Trophoblast cell (in vitro differentiated cells and primary cell): ENCODE measurements around the gene CEND1.

Experiments
- DNase-seq, 2 donors: peaks; one replicate each; pipeline ENCODE4 v3.0.0-alpha.2; 2016
- H2AFZ ChIP-seq: 2 replicates; pipeline ENCODE4 v1.6.1; 2013; ENCODE audit warnings: low read length, moderate library complexity, mild to moderate bottlenecking; ENCODE audit not compliant: insufficient read depth, poor library complexity
- H2AK5ac ChIP-seq: 2 replicates; pipeline ENCODE4 v1.6.1; 2013; ENCODE audit warnings: mild to moderate bottlenecking, low read length
- H2BK120ac ChIP-seq: 2 replicates; pipeline ENCODE4 v1.6.1; 2013; ENCODE audit warnings: low read length, mild to moderate bottlenecking, moderate library complexity; ENCODE audit not compliant: insufficient read depth, poor library complexity
- H2BK12ac ChIP-seq: 2 replicates; pipeline ENCODE4 v1.6.1; 2013; ENCODE audit warnings: mild to moderate bottlenecking, low read length, moderate library complexity
- H2BK5ac ChIP-seq: 2 replicates; pipeline ENCODE4 v1.6.1; 2013; ENCODE audit warnings: low read length, low read depth, moderate library complexity, mild to moderate bottlenecking; ENCODE audit not compliant: poor library complexity
- H3K14ac ChIP-seq: 2 replicates; pipeline ENCODE4 v1.6.1; 2013; ENCODE audit warnings: mild to moderate bottlenecking, low read length
- H3K18ac ChIP-seq: 2 replicates; pipeline ENCODE4 v1.6.1; 2013; ENCODE audit warnings: mild to moderate bottlenecking, low read length
- H3K23ac ChIP-seq: 2 replicates; pipeline ENCODE4 v1.6.1; 2013; ENCODE audit warnings: low read length
- H3K27ac ChIP-seq: 2 replicates; pipeline ENCODE4 v1.5.1; 2013; ENCODE audit warnings: low read depth, mild to moderate bottlenecking, inconsistent platforms, low read length, moderate library complexity
- H3K27me3 ChIP-seq: 2 replicates; pipeline ENCODE4 v1.6.1; 2013; ENCODE audit warnings: inconsistent platforms, mild to moderate bottlenecking, low read length, moderate library complexity; ENCODE audit not compliant: insufficient read depth
- H3K36me3 ChIP-seq, 2 experiments: 1 replicate in 1 of 2; 2 replicates in 1 of 2; pipeline ENCODE4 v1.6.1; 2013; ENCODE audit warnings: low read length in 2 of 2, mild to moderate bottlenecking in 2 of 2, moderate library complexity in 1 of 2; ENCODE audit not compliant: insufficient read depth in 2 of 2, control insufficient read depth in 1 of 2
- H3K4ac ChIP-seq: 2 replicates; pipeline ENCODE4 v1.6.1; 2013; ENCODE audit warnings: low read depth, mild to moderate bottlenecking, low read length, moderate library complexity
- H3K4me1 ChIP-seq, 2 experiments: 1 replicate in 1 of 2; 2 replicates in 1 of 2; pipeline ENCODE4 v1.6.1; 2013; ENCODE audit warnings: low read length in 2 of 2, mild to moderate bottlenecking in 2 of 2, moderate library complexity in 1 of 2; ENCODE audit not compliant: insufficient read depth in 2 of 2, control insufficient read depth in 1 of 2
- H3K4me2 ChIP-seq: 2 replicates; pipeline ENCODE4 v1.6.1; 2013; ENCODE audit warnings: inconsistent platforms, mild to moderate bottlenecking, low read length, moderate library complexity
- H3K4me3 ChIP-seq: 2 replicates; pipeline ENCODE4 v1.5.1; 2013; ENCODE audit warnings: mild to moderate bottlenecking, low read depth, low read length, inconsistent platforms
- H3K79me1 ChIP-seq: one replicate; pipeline ENCODE4 v1.6.1; 2013; ENCODE audit warnings: low read length
- H3K79me2 ChIP-seq: 2 replicates; pipeline ENCODE4 v1.6.1; 2013; ENCODE audit warnings: low read length, mild to moderate bottlenecking; ENCODE audit not compliant: control insufficient read depth, insufficient read depth, poor library complexity
- H3K9ac ChIP-seq: 2 replicates; pipeline ENCODE4 v1.6.1; 2013; ENCODE audit warnings: mild to moderate bottlenecking, low read length
- H3K9me3 ChIP-seq: 2 replicates; pipeline ENCODE4 v1.6.1; 2013; ENCODE audit warnings: low read depth, mild to moderate bottlenecking, control low read depth, inconsistent platforms, low read length; ENCODE audit not compliant: insufficient read depth
- H4K12ac ChIP-seq: 2 replicates; pipeline ENCODE4 v1.6.1; 2013; ENCODE audit warnings: low read depth, mild to moderate bottlenecking, low read length, moderate library complexity
- H4K8ac ChIP-seq: 2 replicates; pipeline ENCODE4 v1.6.1; 2013; ENCODE audit warnings: low read depth, mild to moderate bottlenecking, low read length, moderate library complexity
- H4K91ac ChIP-seq: one replicate; pipeline ENCODE4 v1.6.1; 2013; ENCODE audit warnings: low read depth, mild to moderate bottlenecking, low read length, moderate library complexity
- WGBS: extraction: QIAGEN DNeasy Blood & Tissue Kit; methylation state at CpG from one replicate; pipeline ENCODE4 v1.1.7; 2013; ENCODE audit warnings: missing lambda C conversion rate; ENCODE audit not compliant: insufficient read length, insufficient coverage; ENCODE audit errors: extremely low coverage; 5-methylcytosine and 5-hydroxymethylcytosine counted together

Gene CEND1

GRCh38 chr11:837189-837989 is 47.5 kb upstream of the CEND1 start:
- Histone ChIP-seq H3K23ac (no peak overlapping the region), H3K4me1 (peaks cover 21 to 22% of the 10 kb centered on the region in 2 experiments), H3K9ac (no peak overlapping the region), H3K4ac (no peak overlapping the region), H2AK5ac (no peak overlapping the region), H4K12ac (peak overlapping the region; percentile 12), H3K18ac (no peak overlapping the region), H2BK12ac (no peak overlapping the region), H3K9me3 (no peaks in the 10 kb centered on the region), H3K27ac (no peak overlapping the region), H4K8ac (no peak overlapping the region), H3K4me2 (no peak overlapping the region), H4K91ac (no peak overlapping the region), H3K27me3 (no peaks in the 10 kb centered on the region), H2BK120ac (no peak overlapping the region), H3K14ac (no peak overlapping the region), H3K36me3 (peaks cover 55 to 59% of the 10 kb centered on the region in 2 experiments), H3K79me2 (peaks cover 18% of the 10 kb centered on the region), H2AFZ (no peak overlapping the region), H3K79me1 (peaks cover 15% of the 10 kb centered on the region), H3K4me3 (no peak overlapping the region), H2BK5ac (no peak overlapping the region)
- no CpG with 5 or more reads among the region's 22 CpGs for WGBS
- no peak for DNase-seq

- Histone ChIP-seq H3K9ac (no peak overlapping the region), H3K4me3 (peak overlapping the region; percentile 18), H3K36me3 (peaks cover 55 to 59% of the 10 kb centered on the region in 2 experiments), H3K14ac (no peak overlapping the region), H2AFZ (no peak overlapping the region), H4K91ac (no peak overlapping the region), H2BK120ac (no peak overlapping the region), H4K12ac (no peak overlapping the region), H2AK5ac (no peak overlapping the region), H3K79me2 (peaks cover 15% of the 10 kb centered on the region), H4K8ac (no peak overlapping the region), H3K4me1 (peaks cover 27 to 28% of the 10 kb centered on the region in 2 experiments), H3K4me2 (no peak overlapping the region), H3K18ac (no peak overlapping the region), H2BK5ac (no peak overlapping the region), H3K79me1 (peaks cover 15% of the 10 kb centered on the region), H3K9me3 (peaks cover 5% of the 10 kb centered on the region), H2BK12ac (no peak overlapping the region), H3K23ac (no peak overlapping the region), H3K27me3 (peaks cover 2% of the 10 kb centered on the region), H3K4ac (no peak overlapping the region), H3K27ac (no peak overlapping the region)
- DNase-seq: no peak
- WGBS: no CpG with 5 or more reads among the region's 9 CpGs
These were observed 46.8 kb upstream of the CEND1 start for GRCh38 chr11:836700-837099.

GRCh38 chr11:836274-836673 is 46.4 kb upstream of the CEND1 start:
- H2BK120ac ChIP-seq: no peak overlapping the region

GRCh38 chr11:834371-835316 is 44.8 kb upstream of the CEND1 start:
- H3K27me3 ChIP-seq: peaks cover 20% of the 10 kb centered on the region
- peak; percentile 54 to 60 for DNase-seq
- H3K79me1 ChIP-seq: peaks cover 15% of the 10 kb centered on the region
- H3K9ac ChIP-seq: no peak overlapping the region
- H3K79me2 ChIP-seq: peaks cover 12% of the 10 kb centered on the region
- H3K9me3 ChIP-seq: peaks cover 5% of the 10 kb centered on the region
- H4K12ac ChIP-seq: no peak overlapping the region
- H2BK5ac ChIP-seq: no peak overlapping the region
- no peak overlapping the region for H2BK120ac ChIP-seq
- no peak overlapping the region for H3K27ac ChIP-seq
- peak overlapping the region; percentile 8 for H3K4ac ChIP-seq
- H4K91ac ChIP-seq: no peak overlapping the region
- no peak overlapping the region for H2BK12ac ChIP-seq
- WGBS: no CpG with 5 or more reads among the region's 31 CpGs
- H3K14ac ChIP-seq: no peak overlapping the region
- peak overlapping the region; percentile 14 for H4K8ac ChIP-seq
- no peak overlapping the region for H3K23ac ChIP-seq
- H3K4me2 ChIP-seq: peak overlapping the region; percentile 14
- no peak overlapping the region for H2AFZ ChIP-seq
- no peak overlapping the region for H3K4me3 ChIP-seq
- peak overlapping the region; percentile 5 for H3K18ac ChIP-seq
- peaks cover 40 to 42% of the 10 kb centered on the region in 2 experiments for H3K36me3 ChIP-seq
- no peak overlapping the region for H2AK5ac ChIP-seq
- H3K4me1 ChIP-seq: peaks cover 32 to 33% of the 10 kb centered on the region in 2 experiments

More at GRCh38 chr11:836274-836673, 46.4 kb upstream of the CEND1 start:
- H2AK5ac ChIP-seq: no peak overlapping the region
- no peak overlapping the region for H4K91ac ChIP-seq
- H3K14ac ChIP-seq: no peak overlapping the region
- no peak overlapping the region for H4K12ac ChIP-seq
- peaks cover 5% of the 10 kb centered on the region for H3K9me3 ChIP-seq
- H2BK12ac ChIP-seq: no peak overlapping the region
- H3K18ac ChIP-seq: peak overlapping the region; percentile 38
- H3K4me1 ChIP-seq: peaks cover 25 to 26% of the 10 kb centered on the region in 2 experiments
- H3K27me3 ChIP-seq: peaks cover 6% of the 10 kb centered on the region
- H3K4me3 ChIP-seq: no peak overlapping the region
- H3K4ac ChIP-seq: no peak overlapping the region
- H4K8ac ChIP-seq: no peak overlapping the region
- peaks cover 15% of the 10 kb centered on the region for H3K79me2 ChIP-seq
- H2AFZ ChIP-seq: no peak overlapping the region
- peaks cover 15% of the 10 kb centered on the region for H3K79me1 ChIP-seq
- WGBS: no CpG with 5 or more reads among the region's 14 CpGs
- H2BK5ac ChIP-seq: no peak overlapping the region
- H3K4me2 ChIP-seq: no peak overlapping the region
- peaks cover 55 to 58% of the 10 kb centered on the region in 2 experiments for H3K36me3 ChIP-seq
- H3K9ac ChIP-seq: no peak overlapping the region
- no peak overlapping the region for H3K23ac ChIP-seq
- no peak for DNase-seq
- H3K27ac ChIP-seq: no peak overlapping the region
